ENCODE results near the gene MAP2K2. TPM values are rescaled to one million over a fixed set of nuclear protein-coding genes. Genes with fewer than 3 reads are reported as not detected.
A peak's percentile ranks its signal among the peaks of the same experiment; 100 is the strongest.

Gene MAP2K2
- total and polyA plus RNA-seq, 11 donors, result 95.3 to 204 (median 118) TPM

- intact Hi-C loops (cut with DNase I), result loop anchor here in 2 of 10 donors (10.0 kb wide), 2 partner anchors 99 to 129 kb away; partner anchors contain the start of gene EEF2 (in 1 of the 2)
- DNase-seq (peak in 2 of 5 donors; percentile 30 to 56), ATAC-seq (peak in 3 of 4 donors; percentile 38 to 63 (median 58))
- WGBS, 4 donors, result 65 to 75% (median 68%) methylated on average over 19 to 22 of the region's 22 CpGs
- no peak overlapping the region for H3K4me3 ChIP-seq
- no peaks in the 10 kb centered on the region for H3K27me3 ChIP-seq
- peaks cover 0 to 94% (median 73%) of the 10 kb centered on the region in 9 donors for H3K36me3 ChIP-seq
- H3K9me3 ChIP-seq, result no peaks in the 10 kb centered on the region
- peak overlapping the region in 4 of 12 donors; percentile 31 to 48 (median 42) for H3K27ac ChIP-seq
- no peak for TF ChIP-seq POLR2A (IDR thresholded peaks at IDR 0.05)
- TF ChIP-seq CTCF (IDR thresholded peaks at IDR 0.05), result no peak
- peaks cover 2 to 35% (median 20%) of the 10 kb centered on the region in 12 donors for H3K4me1 ChIP-seq
Observed at GRCh38 chr19:4113398-4114088, 10.4 kb downstream of the MAP2K2 start.

GRCh38 chr19:4112367-4112766 lies 11.6 kb downstream of the MAP2K2 start:
- ATAC-seq, result no peak
- intact Hi-C loops (cut with DNase I), result loop anchor here in 2 of 10 donors (10.0 kb wide), 2 partner anchors 98 to 128 kb away; partner anchors contain the start of gene EEF2 (in 1 of the 2)
- H3K4me1 ChIP-seq, result peaks cover 2 to 35% (median 20%) of the 10 kb centered on the region in 12 donors

GRCh38 chr19:4109626-4109945 lies 14.3 kb downstream of the MAP2K2 start:
- intact Hi-C loops (cut with DNase I), result no loop called here
- Histone ChIP-seq H3K4me3 (no peak overlapping the region), H3K9me3 (no peaks in the 10 kb centered on the region), H3K4me1 (peaks cover 0 to 21% (median 7%) of the 10 kb centered on the region in 12 donors), H3K27ac (peak overlapping the region in 1 of 12 donors; percentile 68), H3K27me3 (no peaks in the 10 kb centered on the region), H3K36me3 (peaks cover 0 to 92% (median 80%) of the 10 kb centered on the region in 9 donors)
- WGBS, 4 donors, result 93 to 97% (median 95%) methylated on average over 6 of the region's 6 CpGs
- ATAC-seq (no peak), DNase-seq (no peak)
- TF ChIP-seq POLR2A (IDR thresholded peaks at IDR 0.05), result no peak
- no peak for TF ChIP-seq CTCF (IDR thresholded peaks at IDR 0.05)

More at GRCh38 chr19:4112367-4112766, 11.6 kb downstream of the MAP2K2 start:
- Histone ChIP-seq H3K27ac (no peak overlapping the region), H3K4me3 (no peak overlapping the region), H3K9me3 (no peaks in the 10 kb centered on the region), H3K36me3 (peaks cover 0 to 96% (median 81%) of the 10 kb centered on the region in 9 donors), H3K27me3 (no peaks in the 10 kb centered on the region)
- DNase-seq, result peak in 1 of 5 donors; percentile 19
- WGBS, 4 donors, result 88 to 94% (median 92%) methylated on average over 5 to 17 of the region's 17 CpGs
- TF ChIP-seq CTCF (IDR thresholded peaks at IDR 0.05) (no peak), POLR2A (IDR thresholded peaks at IDR 0.05) (no peak)

- intact Hi-C loops (cut with DNase I), result no loop called here
- DNase-seq, result peak in 1 of 5 donors; percentile 22
- Histone ChIP-seq H3K36me3 (peaks cover 0 to 92% (median 80%) of the 10 kb centered on the region in 9 donors), H3K4me1 (peaks cover 0 to 17% (median 7%) of the 10 kb centered on the region in 12 donors), H3K9me3 (no peaks in the 10 kb centered on the region), H3K27me3 (no peaks in the 10 kb centered on the region), H3K4me3 (no peak overlapping the region), H3K27ac (peak overlapping the region in 1 of 12 donors; percentile 68)
- 79 to 89% (median 85%) methylated on average over 35 of the region's 35 CpGs for WGBS, 4 donors
- peak in 1 of 4 donors; percentile 4 for ATAC-seq
- TF ChIP-seq POLR2A (IDR thresholded peaks at IDR 0.05) (no peak), CTCF (IDR thresholded peaks at IDR 0.05) (no peak)
Observed at GRCh38 chr19:4108767-4109625, 14.9 kb downstream of the MAP2K2 start.
